ENCODE results near the gene CLIC3. TPM values are rescaled to one million over a fixed set of nuclear protein-coding genes. Genes with fewer than 3 reads are reported as not detected.

The CLIC3 gene
- total and polyA plus RNA-seq, 11 donors: 1.5 to 16.7 (median 5.0) TPM

GRCh38 chr9:136953771-136954269, 42.5 kb downstream of the CLIC3 start:
- no peaks in the 10 kb centered on the region for H3K9me3 ChIP-seq
- 71 to 87% (median 84%) methylated on average over 5 to 19 of the region's 19 CpGs for WGBS, 4 donors
- ATAC-seq (no peak), DNase-seq (peak in 1 of 5 donors; percentile 52)
- H3K27ac ChIP-seq: no peak overlapping the region
- H3K36me3 ChIP-seq: no peaks in the 10 kb centered on the region
- no peak overlapping the region for H3K4me3 ChIP-seq
- TF ChIP-seq POLR2A (IDR thresholded peaks at IDR 0.05) (no peak), CTCF (IDR thresholded peaks at IDR 0.05) (no peak)
- peaks cover 0 to 36% (median 16%) of the 10 kb centered on the region in 12 donors for H3K4me1 ChIP-seq
- H3K27me3 ChIP-seq: no peaks in the 10 kb centered on the region
- intact Hi-C loops (cut with DNase I): loop anchor here in 2 of 10 donors (2.0 to 5.0 kb wide), 2 partner anchors 21 to 38 kb away; partner anchors contain the start of gene PAXX (in 1 of the 2)

DNA sequence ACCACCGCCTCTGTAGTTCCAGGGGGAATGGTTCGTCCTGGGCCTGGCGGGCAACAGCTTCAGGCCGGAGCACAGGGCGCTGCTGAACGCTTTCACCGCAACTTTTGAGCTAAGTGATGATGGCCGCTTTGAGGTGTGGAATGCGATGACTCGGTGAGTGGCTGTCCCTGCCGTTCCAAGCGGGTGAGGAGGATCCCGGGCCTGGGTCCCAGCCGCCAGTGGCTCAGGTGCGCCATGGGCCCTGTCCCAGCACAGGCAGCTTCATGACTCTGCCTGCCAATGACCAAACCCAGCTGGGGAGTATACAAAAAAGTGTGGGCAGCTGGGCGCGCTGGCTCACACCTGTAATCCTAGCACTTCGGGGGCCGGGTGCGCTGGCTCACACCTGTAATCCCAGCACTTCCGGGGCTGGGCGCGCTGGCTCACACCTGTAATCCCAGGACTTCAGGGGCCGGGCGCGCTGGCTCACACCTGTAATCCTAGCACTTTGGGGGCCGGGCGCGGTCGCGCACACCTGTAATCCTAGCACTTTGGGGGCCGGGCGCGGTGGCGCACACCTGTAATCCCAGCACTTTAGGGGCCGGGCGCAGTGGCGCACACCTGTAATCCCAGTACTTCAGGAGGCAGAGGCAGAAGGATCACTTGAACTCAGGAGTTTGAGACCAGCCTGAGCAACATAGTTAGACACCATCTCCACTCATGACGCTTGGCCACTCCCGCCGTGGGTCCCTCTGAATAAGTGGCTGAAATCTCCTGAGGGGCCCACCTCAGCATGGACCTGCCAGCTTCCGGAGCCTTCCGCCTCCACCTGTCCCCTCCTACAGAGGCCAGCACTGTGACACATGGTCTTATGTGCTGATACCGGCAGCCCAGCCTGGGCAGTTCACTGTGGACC, 43.2 kb downstream of the CLIC3 start:
- peak in 1 of 5 donors; percentile 51 for DNase-seq
- no peaks in the 10 kb centered on the region for H3K27me3 ChIP-seq

DNA sequence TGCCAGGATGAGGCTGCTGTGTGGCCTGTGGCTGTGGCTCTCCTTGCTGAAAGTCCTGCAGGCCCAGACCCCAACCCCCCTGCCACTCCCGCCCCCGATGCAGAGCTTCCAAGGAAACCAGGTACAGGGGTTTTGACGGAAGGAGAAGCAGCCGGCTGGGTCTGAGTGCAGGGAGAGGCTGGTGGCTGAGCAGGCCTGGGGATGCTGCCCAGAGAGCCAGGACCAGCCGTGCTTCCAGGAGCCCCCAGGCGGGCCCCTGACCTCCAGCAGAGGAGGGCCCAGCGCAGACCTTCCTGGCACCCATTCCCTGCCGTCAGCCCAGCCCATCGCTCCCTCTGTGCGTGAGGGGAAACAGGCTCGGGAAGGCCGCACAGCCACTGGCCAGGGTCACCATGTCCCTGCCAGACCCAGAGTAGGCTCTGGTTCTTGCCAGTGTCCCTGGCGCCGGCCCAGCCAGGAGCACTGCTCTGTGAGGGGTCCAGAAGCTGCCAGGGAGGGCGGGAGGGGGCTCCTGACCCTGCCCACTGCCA, 44.0 kb downstream of the CLIC3 start:
- Histone ChIP-seq H3K27ac (peak overlapping the region in 10 of 12 donors; percentile 4 to 98 (median 58)), H3K9me3 (no peaks in the 10 kb centered on the region), H3K4me1 (peaks cover 0 to 50% (median 26%) of the 10 kb centered on the region in 12 donors), H3K27me3 (no peaks in the 10 kb centered on the region), H3K36me3 (no peaks in the 10 kb centered on the region), H3K4me3 (peak overlapping the region in 3 of 12 donors; percentile 16 to 20 (median 19))
- intact Hi-C loops (cut with DNase I): loop anchor here in 2 of 10 donors (2.0 to 5.0 kb wide), 2 partner anchors 22 to 40 kb away; partner anchors contain the start of gene PAXX (in 1 of the 2)
- TF ChIP-seq CTCF (IDR thresholded peaks at IDR 0.05) (no peak), POLR2A (IDR thresholded peaks at IDR 0.05) (no peak)
- DNase-seq (peak in 1 of 5 donors; percentile 72), ATAC-seq (peak in 2 of 4 donors; percentile 3 to 5)
- 24 to 63% (median 47%) methylated on average over 3 to 15 of the region's 15 CpGs for WGBS, 4 donors

More for the DNA sequence above, 43.2 kb downstream of the CLIC3 start:
- no peak for ATAC-seq
- WGBS, 4 donors: 69 to 85% (median 80%) methylated on average over 25 to 44 of the region's 44 CpGs
- intact Hi-C loops (cut with DNase I): loop anchor here in 2 of 10 donors (2.0 to 5.0 kb wide), 2 partner anchors 22 to 39 kb away; partner anchors contain the start of gene PAXX (in 1 of the 2)
- Histone ChIP-seq H3K4me1 (peaks cover 0 to 43% (median 21%) of the 10 kb centered on the region in 12 donors), H3K4me3 (peak overlapping the region in 3 of 12 donors; percentile 16 to 20 (median 19)), H3K27ac (peak overlapping the region in 10 of 12 donors; percentile 4 to 98 (median 58)), H3K9me3 (no peaks in the 10 kb centered on the region), H3K36me3 (no peaks in the 10 kb centered on the region)
- TF ChIP-seq POLR2A (IDR thresholded peaks at IDR 0.05): no peak
- TF ChIP-seq CTCF (IDR thresholded peaks at IDR 0.05): no peak
